ENCODE measurements around the gene DCLK1. TPM values are rescaled to one million over a fixed set of nuclear protein-coding genes. Genes with fewer than 3 reads are reported as not detected.
"Not testable (repeated sequence)": the region's sequence is repeated elsewhere in the genome, so short reads cannot be mapped to it uniquely, and the experiment has no call there.

The DCLK1 gene
- total RNA-seq, 1 donor from 2014 or later, result 4.5 TPM

DNA sequence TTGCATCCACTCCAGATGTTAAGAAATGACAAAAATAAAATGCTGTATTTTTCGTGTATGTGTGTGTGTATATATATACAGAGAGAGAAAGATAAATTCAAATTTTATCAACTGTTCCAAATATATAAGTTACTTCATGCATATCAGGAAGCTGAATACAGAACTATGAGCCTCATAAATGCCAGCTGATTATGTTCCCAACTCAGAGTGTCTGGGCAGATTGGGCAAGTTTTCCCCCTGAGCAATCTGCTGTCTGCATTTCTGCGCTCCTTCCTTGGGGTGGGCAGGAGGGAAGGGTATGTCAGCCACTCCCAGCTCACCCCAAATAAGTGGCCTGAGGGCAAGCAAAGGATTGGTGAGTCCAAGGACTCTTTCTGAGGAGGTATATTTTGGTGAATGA is 154.1 kb downstream of the DCLK1 start:
- DNase-seq (no peak), ATAC-seq (no peak)
- no peak overlapping the region for H3K27ac ChIP-seq
- intact Hi-C loops (cut with DNase I), result loop anchor here (5.0 kb wide), 1 partner anchor 300 kb away; no protein-coding TSS in a partner anchor
- H3K9me3 ChIP-seq, result no peaks in the 10 kb centered on the region
- H3K4me1 ChIP-seq, result no peaks in the 10 kb centered on the region
- H3K27me3 ChIP-seq, result no peaks in the 10 kb centered on the region
- H3K4me3 ChIP-seq, result no peak overlapping the region
- no peaks in the 10 kb centered on the region for H3K36me3 ChIP-seq
- TF ChIP-seq, protein P1, sequence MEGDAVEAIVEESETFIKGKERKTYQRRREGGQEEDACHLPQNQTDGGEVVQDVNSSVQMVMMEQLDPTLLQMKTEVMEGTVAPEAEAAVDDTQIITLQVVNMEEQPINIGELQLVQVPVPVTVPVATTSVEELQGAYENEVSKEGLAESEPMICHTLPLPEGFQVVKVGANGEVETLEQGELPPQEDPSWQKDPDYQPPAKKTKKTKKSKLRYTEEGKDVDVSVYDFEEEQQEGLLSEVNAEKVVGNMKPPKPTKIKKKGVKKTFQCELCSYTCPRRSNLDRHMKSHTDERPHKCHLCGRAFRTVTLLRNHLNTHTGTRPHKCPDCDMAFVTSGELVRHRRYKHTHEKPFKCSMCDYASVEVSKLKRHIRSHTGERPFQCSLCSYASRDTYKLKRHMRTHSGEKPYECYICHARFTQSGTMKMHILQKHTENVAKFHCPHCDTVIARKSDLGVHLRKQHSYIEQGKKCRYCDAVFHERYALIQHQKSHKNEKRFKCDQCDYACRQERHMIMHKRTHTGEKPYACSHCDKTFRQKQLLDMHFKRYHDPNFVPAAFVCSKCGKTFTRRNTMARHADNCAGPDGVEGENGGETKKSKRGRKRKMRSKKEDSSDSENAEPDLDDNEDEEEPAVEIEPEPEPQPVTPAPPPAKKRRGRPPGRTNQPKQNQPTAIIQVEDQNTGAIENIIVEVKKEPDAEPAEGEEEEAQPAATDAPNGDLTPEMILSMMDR (IDR thresholded peaks at IDR 0.05), result no peak

DNA sequence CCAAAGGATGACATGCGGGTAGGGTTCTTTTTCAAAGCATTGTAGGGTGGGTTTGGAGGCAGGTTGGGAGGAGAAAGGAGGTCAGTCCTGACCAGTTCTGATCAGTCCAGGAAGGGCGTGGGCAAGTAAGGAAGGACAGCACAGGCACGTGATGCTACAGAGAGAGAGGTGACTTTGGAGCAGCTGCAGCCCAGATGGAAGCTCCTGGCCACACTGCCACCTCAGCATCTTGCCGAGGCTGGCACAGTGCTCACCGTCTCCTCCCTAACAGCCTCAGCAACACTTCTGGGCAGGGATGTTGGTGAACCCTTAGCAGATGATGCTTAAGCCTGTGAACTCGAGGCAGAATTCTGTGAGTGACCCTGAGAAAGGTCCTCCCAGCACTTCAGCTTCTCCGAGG is 155.1 kb downstream of the DCLK1 start:
- DNase-seq (no peak), ATAC-seq (no peak)
- TF ChIP-seq, protein P1 (IDR thresholded peaks at IDR 0.05), result no peak
- Histone ChIP-seq H3K27me3 (no peaks in the 10 kb centered on the region), H3K4me1 (no peaks in the 10 kb centered on the region), H3K4me3 (no peak overlapping the region), H3K27ac (no peak overlapping the region), H3K36me3 (no peaks in the 10 kb centered on the region), H3K9me3 (no peaks in the 10 kb centered on the region)
- intact Hi-C loops (cut with DNase I), result loop anchor here (5.0 kb wide), 1 partner anchor 301 kb away; no protein-coding TSS in a partner anchor

DNA sequence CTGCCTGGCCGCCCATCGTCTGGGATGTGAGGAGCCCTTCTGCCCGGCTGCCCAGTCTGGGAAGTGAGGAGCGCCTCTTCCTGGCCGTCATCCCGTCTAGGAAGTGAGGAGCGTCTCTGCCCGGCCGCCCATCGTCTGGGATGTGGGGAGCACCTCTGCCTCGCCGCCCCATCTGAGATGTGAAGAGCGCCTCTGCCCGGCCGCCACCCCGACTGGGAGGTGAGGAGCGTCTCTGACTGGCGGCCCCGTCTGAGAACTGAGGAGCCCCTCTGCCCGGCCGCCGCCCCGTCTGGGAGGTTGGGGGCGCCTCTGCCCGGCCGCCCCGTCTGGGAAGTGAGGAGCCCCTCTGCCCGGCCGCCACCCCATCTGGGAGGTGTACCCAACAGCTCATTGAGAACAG is 164.2 kb downstream of the DCLK1 start:
- H3K36me3 ChIP-seq; ATAC-seq; DNase-seq; H3K27ac ChIP-seq; intact Hi-C loops (cut with DNase I); H3K4me3 ChIP-seq; H3K27me3 ChIP-seq; H3K4me1 ChIP-seq; H3K9me3 ChIP-seq: not testable (repeated sequence)

DNA sequence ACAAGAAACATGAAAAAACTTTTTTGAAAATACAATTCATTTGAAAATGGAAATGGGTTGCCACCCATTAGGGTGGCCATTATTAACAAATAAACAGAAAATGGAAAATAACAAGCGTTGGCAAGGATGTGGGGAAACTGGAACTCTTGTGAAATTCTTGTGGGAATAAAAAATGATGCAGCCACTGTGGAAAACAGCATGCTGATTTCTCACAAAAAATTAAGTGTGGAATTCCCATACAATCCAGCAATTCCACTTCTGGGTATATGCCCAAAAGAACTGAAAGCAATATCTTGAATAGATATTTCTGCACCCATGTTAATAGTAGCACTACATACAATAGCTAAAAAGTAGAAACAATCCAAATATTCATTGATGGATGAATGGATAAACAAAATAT is 165.2 kb downstream of the DCLK1 start:
- intact Hi-C loops (cut with DNase I), result no loop called here
- H3K9me3 ChIP-seq, result no peaks in the 10 kb centered on the region
- H3K4me1 ChIP-seq, result no peaks in the 10 kb centered on the region
- no peaks in the 10 kb centered on the region for H3K27me3 ChIP-seq
- no peak overlapping the region for H3K27ac ChIP-seq
- TF ChIP-seq, protein P1 (IDR thresholded peaks at IDR 0.05), result no peak
- DNase-seq, result no peak
- no peaks in the 10 kb centered on the region for H3K36me3 ChIP-seq
- H3K4me3 ChIP-seq, result no peak overlapping the region
- no peak for ATAC-seq

DNA sequence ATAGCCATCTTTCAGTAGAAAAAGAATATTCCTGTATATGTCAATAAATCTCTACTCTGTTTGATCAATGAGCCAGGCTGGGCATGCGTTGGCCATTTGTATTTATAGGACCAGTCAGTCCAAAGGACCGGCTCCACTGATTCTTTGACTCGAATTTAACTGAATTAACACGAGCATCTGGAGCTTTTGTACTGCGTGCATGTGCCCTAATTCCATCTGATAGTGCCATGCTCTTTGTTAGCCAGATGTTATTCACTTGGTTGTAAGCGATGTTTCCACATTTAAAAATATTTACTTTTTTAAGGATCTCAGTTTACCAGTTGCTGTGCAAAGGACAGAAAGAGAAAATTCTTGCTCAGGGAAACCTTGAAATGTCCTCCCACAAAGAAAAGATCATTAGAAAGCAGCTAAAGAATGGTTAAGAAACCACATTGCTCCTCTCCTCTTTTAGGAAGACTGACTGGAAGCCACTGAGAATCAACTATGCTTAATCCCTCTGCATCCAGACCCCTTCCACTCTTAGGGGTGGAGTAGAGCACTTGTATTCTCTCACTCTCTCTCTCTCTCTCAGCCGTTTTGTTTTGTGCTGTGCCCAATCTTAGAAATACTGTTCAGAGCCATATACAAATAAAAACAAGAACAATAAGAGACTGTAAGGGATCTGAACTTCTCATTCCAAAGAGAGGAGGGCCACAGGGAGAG is 165.8 kb downstream of the DCLK1 start:
- H3K4me3 ChIP-seq, result no peak overlapping the region

DNA sequence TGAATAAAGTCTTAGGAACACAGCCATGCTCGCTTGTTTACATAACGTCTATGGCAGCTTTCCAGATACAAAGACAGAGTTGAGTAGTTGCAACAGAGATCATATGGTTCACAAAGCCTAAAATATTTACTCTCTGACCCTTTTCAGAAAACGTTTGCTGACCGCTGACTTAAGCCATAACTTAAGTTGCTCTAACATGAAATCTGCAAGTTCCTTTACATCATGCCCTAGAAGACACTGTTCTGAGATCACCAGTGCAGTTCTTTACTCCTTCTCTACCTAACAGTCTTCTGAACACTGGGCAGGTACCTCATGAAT is 166.4 kb downstream of the DCLK1 start:
- H3K36me3 ChIP-seq, result no peaks in the 10 kb centered on the region
- TF ChIP-seq, protein P1 (IDR thresholded peaks at IDR 0.05), result no peak
- no peak overlapping the region for H3K27ac ChIP-seq
- DNase-seq (no peak), ATAC-seq (no peak)
- intact Hi-C loops (cut with DNase I), result no loop called here
- no peak overlapping the region for H3K4me3 ChIP-seq
- no peaks in the 10 kb centered on the region for H3K27me3 ChIP-seq
- no peaks in the 10 kb centered on the region for H3K4me1 ChIP-seq
- no peaks in the 10 kb centered on the region for H3K9me3 ChIP-seq

More for the DNA sequence above, 165.8 kb downstream of the DCLK1 start:
- DNase-seq, result no peak
- Histone ChIP-seq H3K27ac (no peak overlapping the region), H3K9me3 (no peaks in the 10 kb centered on the region), H3K27me3 (no peaks in the 10 kb centered on the region), H3K36me3 (no peaks in the 10 kb centered on the region), H3K4me1 (no peaks in the 10 kb centered on the region)
- ATAC-seq, result no peak
- TF ChIP-seq, protein P1 (IDR thresholded peaks at IDR 0.05), result no peak
- intact Hi-C loops (cut with DNase I), result no loop called here

All from upper lobe of right lung (tissue), 1 donor.